GM12874 (cell line): ENCODE data around the gene IL17REL.

ENCODE experiments used
- TF ChIP-seq, protein P1 (sequence below): IDR thresholded peaks from 2 replicates; pipeline ENCODE4 v1.5.1; 2011; ENCODE audit warnings: low read depth, mild to moderate bottlenecking, control low read depth, low read length, moderate library complexity; ENCODE audit not compliant: insufficient read depth

Gene IL17REL

DNA sequence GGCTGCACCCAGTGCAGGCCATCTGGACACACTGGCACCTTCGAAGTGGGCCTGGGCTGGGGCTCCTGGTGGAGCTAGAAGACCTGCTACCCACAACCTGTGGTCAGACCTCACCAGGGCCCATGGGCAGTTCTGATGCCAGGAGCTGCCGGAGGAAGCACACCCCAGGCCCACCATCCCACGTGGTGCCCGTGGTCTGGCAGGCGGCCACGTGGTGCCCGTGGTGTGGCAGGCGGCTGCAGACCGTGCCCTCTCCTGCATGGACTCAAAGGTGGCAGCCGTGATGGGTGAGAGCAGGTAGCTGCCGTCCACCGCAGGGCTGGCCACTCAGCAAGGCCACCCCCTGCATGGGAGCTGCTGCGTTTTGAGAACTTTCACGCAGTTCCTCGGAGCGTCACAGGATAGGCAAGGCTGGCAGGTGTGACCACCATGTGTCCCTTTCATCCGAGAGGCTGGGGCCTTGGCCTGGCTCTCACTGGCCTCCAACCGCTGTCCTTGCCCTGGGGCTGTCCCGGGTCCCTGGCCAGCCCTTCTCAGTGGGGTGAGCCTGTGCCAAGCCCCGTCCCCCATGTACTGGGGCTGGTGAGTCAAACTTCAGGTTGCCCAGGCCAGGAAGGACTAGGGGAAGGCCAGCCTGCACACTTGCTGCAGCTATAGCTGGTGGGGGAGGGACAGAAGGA, 3.9 kb upstream of the IL17REL start:
- TF ChIP-seq, protein P1, sequence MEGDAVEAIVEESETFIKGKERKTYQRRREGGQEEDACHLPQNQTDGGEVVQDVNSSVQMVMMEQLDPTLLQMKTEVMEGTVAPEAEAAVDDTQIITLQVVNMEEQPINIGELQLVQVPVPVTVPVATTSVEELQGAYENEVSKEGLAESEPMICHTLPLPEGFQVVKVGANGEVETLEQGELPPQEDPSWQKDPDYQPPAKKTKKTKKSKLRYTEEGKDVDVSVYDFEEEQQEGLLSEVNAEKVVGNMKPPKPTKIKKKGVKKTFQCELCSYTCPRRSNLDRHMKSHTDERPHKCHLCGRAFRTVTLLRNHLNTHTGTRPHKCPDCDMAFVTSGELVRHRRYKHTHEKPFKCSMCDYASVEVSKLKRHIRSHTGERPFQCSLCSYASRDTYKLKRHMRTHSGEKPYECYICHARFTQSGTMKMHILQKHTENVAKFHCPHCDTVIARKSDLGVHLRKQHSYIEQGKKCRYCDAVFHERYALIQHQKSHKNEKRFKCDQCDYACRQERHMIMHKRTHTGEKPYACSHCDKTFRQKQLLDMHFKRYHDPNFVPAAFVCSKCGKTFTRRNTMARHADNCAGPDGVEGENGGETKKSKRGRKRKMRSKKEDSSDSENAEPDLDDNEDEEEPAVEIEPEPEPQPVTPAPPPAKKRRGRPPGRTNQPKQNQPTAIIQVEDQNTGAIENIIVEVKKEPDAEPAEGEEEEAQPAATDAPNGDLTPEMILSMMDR: no peak

DNA sequence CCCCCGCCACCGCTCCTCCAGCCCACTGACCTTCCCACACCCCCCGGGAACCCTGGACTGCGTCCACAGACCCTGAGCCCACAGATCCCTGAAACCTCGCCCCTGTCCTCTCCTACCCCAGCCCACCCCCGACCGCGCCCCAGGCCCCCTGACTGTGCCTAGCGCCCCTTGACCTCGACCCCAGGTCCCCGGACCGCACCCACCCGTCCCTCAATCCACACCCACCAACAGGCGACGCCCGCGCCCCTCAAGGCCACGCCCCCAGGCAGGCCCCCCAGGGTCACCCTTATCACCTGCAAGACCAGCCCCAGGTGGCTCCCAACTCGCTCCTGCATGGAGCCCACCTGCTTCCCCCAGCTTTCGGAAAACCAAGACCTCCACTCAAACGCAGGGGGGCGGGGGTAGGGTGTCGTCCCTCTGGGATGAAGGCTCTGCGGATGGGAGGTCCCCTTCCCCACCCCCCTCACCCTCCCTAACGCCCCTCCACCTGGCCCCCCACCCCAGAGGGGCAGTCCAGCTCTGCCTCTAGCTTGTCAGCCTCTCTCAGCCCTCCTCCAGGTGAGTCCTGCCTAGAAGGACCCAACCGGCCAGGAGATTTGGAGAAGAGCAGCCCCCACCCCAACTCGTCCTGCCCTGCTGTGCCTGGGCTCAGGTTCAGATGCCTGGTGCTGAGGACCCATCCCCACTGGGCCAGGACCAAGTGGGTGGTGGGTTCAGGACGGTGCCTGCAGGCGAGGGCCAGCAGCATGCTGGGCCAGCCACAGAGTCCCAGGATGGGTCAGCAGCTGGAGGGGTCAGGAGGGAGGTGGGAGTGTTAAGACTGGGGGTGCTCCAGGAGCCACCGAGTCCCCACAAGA, 3.1 kb upstream of the IL17REL start:
- TF ChIP-seq, protein P1: no peak

DNA sequence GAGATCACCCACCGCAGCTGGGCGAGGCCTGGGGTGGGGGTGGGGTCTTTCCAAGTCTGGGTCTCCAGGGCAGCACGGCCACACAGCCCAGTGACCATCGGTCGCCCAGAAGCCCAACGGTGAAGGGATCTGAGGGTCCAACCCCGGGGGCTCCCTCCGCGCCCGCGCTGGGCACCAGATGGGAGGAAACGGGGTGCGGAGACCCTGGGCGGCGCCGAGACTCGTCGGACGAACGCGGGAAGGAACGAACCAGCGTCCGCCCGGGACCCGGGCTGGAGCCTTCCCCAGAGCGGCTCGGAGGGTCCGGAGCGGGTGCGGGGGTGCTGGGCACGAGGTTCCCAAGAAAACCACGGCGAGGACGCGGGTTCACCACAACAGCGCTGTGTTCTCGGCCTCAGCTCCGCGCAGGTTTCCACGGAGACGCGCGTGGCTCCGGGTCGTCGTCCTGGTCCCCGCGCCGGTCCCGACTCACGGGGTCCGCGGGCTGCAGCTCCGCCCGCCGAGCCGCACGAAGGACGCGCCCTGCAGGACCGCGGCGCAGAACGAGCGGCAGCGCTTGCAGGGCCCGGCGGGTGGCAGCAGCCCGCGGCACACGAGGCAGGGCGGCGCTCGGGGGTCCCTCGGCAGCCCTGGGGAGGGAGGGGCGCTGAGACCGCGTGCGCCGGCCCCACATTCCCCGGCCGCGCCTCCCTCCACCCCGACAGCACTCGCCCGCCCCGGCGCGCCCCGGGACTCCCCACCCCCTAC, 2.3 kb upstream of the IL17REL start:
- TF ChIP-seq, protein P1: no peak

DNA sequence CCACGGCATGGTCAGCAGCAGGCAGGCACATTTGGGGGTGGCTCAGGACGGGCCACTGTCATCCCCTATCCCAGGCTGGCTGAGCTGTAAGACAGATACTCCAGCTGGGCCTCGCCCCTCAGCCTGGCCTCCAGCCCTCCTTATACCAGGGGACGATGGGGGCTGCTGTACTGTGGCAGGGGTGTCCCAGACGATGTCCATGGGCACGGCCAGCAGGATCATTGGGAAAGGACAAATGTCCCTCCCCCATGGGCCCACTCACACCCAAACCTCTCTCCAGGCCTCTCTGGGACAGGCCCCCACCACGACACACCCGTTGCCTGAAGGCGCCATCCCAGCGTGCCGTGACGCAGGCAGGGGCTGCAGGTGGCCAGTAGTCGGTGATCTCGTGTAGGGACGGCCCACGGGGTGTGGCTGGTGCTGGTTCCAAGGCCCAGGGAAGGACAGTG, 1.5 kb upstream of the IL17REL start:
- TF ChIP-seq, protein P1: no peak

DNA sequence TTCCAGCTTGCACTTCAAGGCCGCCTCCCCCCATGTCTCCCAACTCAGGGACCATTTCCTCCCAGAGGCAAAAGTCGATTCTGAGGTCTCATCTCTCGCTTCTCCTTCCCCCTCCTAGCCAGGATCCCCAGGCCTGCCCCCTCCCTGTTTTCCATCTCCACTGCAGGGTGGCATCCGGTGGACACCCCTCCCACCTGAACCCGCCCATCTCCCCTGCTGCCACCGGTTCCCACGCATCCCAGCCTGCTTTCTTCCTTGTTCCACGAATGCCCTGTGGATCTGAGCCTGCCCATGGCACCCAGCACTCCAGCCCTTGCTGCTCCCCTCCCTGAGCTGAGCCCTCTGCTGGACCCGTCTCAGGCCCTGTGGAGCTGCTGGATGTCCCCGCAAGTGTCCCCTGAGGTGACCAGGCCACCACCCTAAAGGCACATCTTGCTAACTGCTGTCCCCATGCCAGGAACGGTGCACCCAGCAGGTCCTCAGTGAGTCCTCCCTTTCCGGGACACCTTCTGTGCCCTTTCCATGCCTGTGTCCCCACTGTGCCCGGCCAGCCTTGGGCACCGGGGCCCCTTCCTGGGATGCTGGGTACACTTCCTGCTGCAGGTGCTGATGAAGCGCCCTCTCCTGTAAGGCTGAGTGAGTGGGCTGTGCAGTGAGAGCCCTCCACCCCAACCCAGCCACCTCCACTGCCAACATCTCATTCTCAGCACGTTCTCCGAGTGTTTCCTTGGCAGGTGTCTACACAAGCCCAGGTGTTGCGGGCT, 936 bp downstream of the IL17REL start:
- TF ChIP-seq, protein P1: no peak

DNA sequence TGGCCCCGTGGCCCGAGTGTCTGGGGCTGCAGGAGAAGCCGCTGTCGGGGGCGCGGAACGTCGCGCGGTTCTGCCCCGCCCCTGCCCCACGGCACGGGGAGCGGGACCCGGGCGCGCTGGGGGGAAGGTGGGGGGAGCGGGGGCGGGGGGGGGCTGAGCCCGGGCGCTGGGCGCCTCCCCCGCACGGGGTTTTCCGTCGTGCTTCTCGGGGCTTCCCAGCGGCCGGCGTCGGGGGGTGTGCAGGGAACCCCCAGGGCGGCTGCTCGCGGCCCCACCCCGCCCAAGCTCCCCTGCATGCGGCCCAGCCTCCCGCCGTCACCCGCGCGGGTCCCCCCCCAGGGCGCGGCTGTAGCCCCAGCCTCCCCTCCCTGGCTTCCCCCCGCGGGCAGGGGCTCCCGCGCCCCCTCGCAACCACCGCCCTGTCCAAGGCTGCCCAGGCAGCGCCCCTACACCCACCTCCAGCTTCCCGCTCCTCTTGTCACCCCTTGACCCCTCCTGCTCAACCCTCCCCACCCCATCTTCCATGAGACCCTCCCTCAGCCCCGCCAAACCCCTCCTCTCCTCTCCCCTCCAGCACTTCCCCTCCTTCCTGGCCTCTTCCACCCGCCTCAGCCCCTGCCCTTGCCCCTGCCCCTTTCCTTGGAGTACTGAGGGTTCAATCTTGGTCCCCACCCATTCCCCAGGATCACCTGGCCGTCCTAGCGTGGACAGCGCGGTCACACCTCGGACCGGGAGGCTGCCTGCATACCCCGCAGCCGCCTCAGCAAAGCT, 1.7 kb downstream of the IL17REL start:
- TF ChIP-seq, protein P1: no peak
